ENCODE data around the gene FXN.
A peak's percentile ranks its signal among the peaks of the same experiment; 100 is the strongest.
"Not testable (repeated sequence)": the region's sequence is repeated elsewhere in the genome, so short reads cannot be mapped to it uniquely, and the experiment has no call there.

FXN gene

GRCh38 chr9:69107771-69108170 is 72.2 kb downstream of the FXN start:
- DNase-seq = no peak

- not testable (repeated sequence) for DNase-seq
Measured at GRCh38 chr9:69108706-69109105, 73.2 kb downstream of the FXN start.

GRCh38 chr9:69109152-69109551 is 73.6 kb downstream of the FXN start:
- no peak for DNase-seq

GRCh38 chr9:69112646-69113045 is 77.1 kb downstream of the FXN start:
- DNase-seq = not testable (repeated sequence)

- DNase-seq = no peak
Measured at GRCh38 chr9:69115621-69116020, 80.1 kb downstream of the FXN start.

GRCh38 chr9:69118656-69119055 is 83.1 kb downstream of the FXN start:
- no peak for DNase-seq

- DNase-seq = no peak
Measured at GRCh38 chr9:69120380-69121154, 85.0 kb downstream of the FXN start.

GRCh38 chr9:69121155-69122081 is 85.9 kb downstream of the FXN start:
- peak; percentile 27 for DNase-seq

GRCh38 chr9:69122082-69122548 is 86.6 kb downstream of the FXN start:
- no peak for DNase-seq

GRCh38 chr9:69122549-69123141 is 87.1 kb downstream of the FXN start:
- no peak for DNase-seq

GRCh38 chr9:69130456-69131441 is 95.2 kb downstream of the FXN start:
- no peak for DNase-seq

GRCh38 chr9:69131682-69132081 is 96.1 kb downstream of the FXN start:
- no peak for DNase-seq

GRCh38 chr9:69132361-69132760 is 96.8 kb downstream of the FXN start:
- DNase-seq = no peak

GRCh38 chr9:69134412-69134811 is 98.9 kb downstream of the FXN start:
- no peak for DNase-seq

- DNase-seq = no peak
Measured at GRCh38 chr9:69136185-69136584, 100.6 kb downstream of the FXN start.

GRCh38 chr9:69136779-69137178 is 101.2 kb downstream of the FXN start:
- DNase-seq = no peak

- DNase-seq = no peak
Measured at GRCh38 chr9:69137311-69137710, 101.8 kb downstream of the FXN start.

- DNase-seq = no peak
Measured at GRCh38 chr9:69139596-69139995, 104.0 kb downstream of the FXN start.

GRCh38 chr9:69140123-69140735 is 104.7 kb downstream of the FXN start:
- DNase-seq = no peak

GRCh38 chr9:69141851-69142250 is 106.3 kb downstream of the FXN start:
- no peak for DNase-seq

GRCh38 chr9:69143291-69143690 is 107.7 kb downstream of the FXN start:
- DNase-seq = no peak
